ENCODE results near the gene AGXT. TPM values are rescaled to one million over a fixed set of nuclear protein-coding genes. Genes with fewer than 3 reads are reported as not detected.

Gene AGXT
- total RNA-seq, 2 donors from 2014 or later, result 1.9 to 6.1 TPM

GRCh38 chr2:240919786-240920782, 51.5 kb downstream of the AGXT start:
- H3K4me3 ChIP-seq, result no peak overlapping the region
- no peak overlapping the region for H3K27ac ChIP-seq
- H3K4me1 ChIP-seq, result no peaks in the 10 kb centered on the region
- no peaks in the 10 kb centered on the region for H3K36me3 ChIP-seq
- no peak for TF ChIP-seq CTCF (IDR thresholded peaks at IDR 0.05)
- no peaks in the 10 kb centered on the region for H3K9me3 ChIP-seq
- DNase-seq, result no peak
- intact Hi-C loops (cut with DNase I), result no loop called here
- peaks cover 3% of the 10 kb centered on the region for H3K27me3 ChIP-seq
- H3K9ac ChIP-seq (ENCODE audit: low read depth in 2 of 2, low read length in 2 of 2), result no peak overlapping the region

GRCh38 chr2:240920783-240921231, 52.2 kb downstream of the AGXT start:
- TF ChIP-seq CTCF (IDR thresholded peaks at IDR 0.05), result no peak
- Histone ChIP-seq H3K4me1 (no peaks in the 10 kb centered on the region), H3K4me3 (no peak overlapping the region), H3K27me3 (peaks cover 3% of the 10 kb centered on the region), H3K27ac (peak overlapping the region; percentile 32), H3K9ac (ENCODE audit: low read depth in 2 of 2, low read length in 2 of 2) (no peak overlapping the region), H3K9me3 (no peaks in the 10 kb centered on the region), H3K36me3 (no peaks in the 10 kb centered on the region)
- intact Hi-C loops (cut with DNase I), result no loop called here
- DNase-seq, result peak; percentile 17

GRCh38 chr2:240921311-240921994, 52.8 kb downstream of the AGXT start:
- no peaks in the 10 kb centered on the region for H3K4me1 ChIP-seq
- no peaks in the 10 kb centered on the region for H3K36me3 ChIP-seq
- TF ChIP-seq CTCF (IDR thresholded peaks at IDR 0.05), result no peak
- H3K9ac ChIP-seq (ENCODE audit: low read depth in 2 of 2, low read length in 2 of 2), result no peak overlapping the region
- H3K9me3 ChIP-seq, result no peaks in the 10 kb centered on the region
- no peaks in the 10 kb centered on the region for H3K27me3 ChIP-seq
- H3K27ac ChIP-seq, result peak overlapping the region; percentile 32
- peak; percentile 44 for DNase-seq
- intact Hi-C loops (cut with DNase I), result no loop called here
- no peak overlapping the region for H3K4me3 ChIP-seq

GRCh38 chr2:240921995-240922244, 53.3 kb downstream of the AGXT start:
- Histone ChIP-seq H3K9me3 (no peaks in the 10 kb centered on the region), H3K36me3 (no peaks in the 10 kb centered on the region), H3K27me3 (no peaks in the 10 kb centered on the region), H3K4me1 (no peaks in the 10 kb centered on the region), H3K27ac (no peak overlapping the region), H3K4me3 (no peak overlapping the region), H3K9ac (ENCODE audit: low read depth in 2 of 2, low read length in 2 of 2) (no peak overlapping the region)
- no peak for TF ChIP-seq CTCF (IDR thresholded peaks at IDR 0.05)
- DNase-seq, result no peak
- intact Hi-C loops (cut with DNase I), result no loop called here

- H3K27me3 ChIP-seq, result no peaks in the 10 kb centered on the region
- no peaks in the 10 kb centered on the region for H3K4me1 ChIP-seq
- DNase-seq, result no peak
- no peaks in the 10 kb centered on the region for H3K36me3 ChIP-seq
- intact Hi-C loops (cut with DNase I), result no loop called here
- no peak overlapping the region for H3K4me3 ChIP-seq
- TF ChIP-seq CTCF (IDR thresholded peaks at IDR 0.05), result no peak
- H3K27ac ChIP-seq, result no peak overlapping the region
- no peaks in the 10 kb centered on the region for H3K9me3 ChIP-seq
- H3K9ac ChIP-seq (ENCODE audit: low read depth in 2 of 2, low read length in 2 of 2), result no peak overlapping the region
These were observed 53.8 kb downstream of the AGXT start for GRCh38 chr2:240922245-240922981.

Data from colonic mucosa (tissue), 4 donors.